AG09309 (cell line): Measurements from ENCODE around the gene HOATZ.

ENCODE experiments used
- DNase-seq: peaks from one replicate; pipeline ENCODE4 v3.0.0-alpha.2; 2010; ENCODE audit warnings: low read depth
- H3K4me3 ChIP-seq: 2 replicates; pipeline ENCODE4 v1.5.1; 2011; ENCODE audit warnings: mild to moderate bottlenecking, low read depth, low read length, moderate library complexity; ENCODE audit not compliant: control insufficient read depth
- TF ChIP-seq, protein P1 (sequence below): IDR thresholded peaks from 2 replicates; pipeline ENCODE4 v1.5.1; 2011; ENCODE audit warnings: mild to moderate bottlenecking, low read depth, low read length, inconsistent platforms; ENCODE audit not compliant: insufficient read depth, control insufficient read depth; ENCODE audit errors: missing control alignments

HOATZ gene

DNA sequence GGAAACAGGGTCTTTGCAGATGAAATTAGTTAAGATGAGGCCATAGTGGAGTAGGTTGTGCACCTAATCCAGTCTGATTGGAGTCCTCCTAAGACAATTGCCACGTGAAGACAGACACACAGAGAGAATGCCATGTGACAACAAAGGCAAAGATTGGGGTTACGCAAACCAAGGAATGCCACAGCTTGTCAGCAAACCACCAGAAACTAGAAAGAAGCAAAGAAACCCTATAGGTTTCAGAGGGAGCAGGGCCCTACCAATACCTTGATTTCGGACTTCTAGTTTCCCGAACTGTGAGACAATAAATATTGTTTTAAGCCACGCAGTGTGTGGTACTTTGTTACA is 17.8 kb downstream of the HOATZ start:
- DNase-seq, result no peak
- H3K4me3 ChIP-seq, result no peak overlapping the region
- TF ChIP-seq, protein P1, sequence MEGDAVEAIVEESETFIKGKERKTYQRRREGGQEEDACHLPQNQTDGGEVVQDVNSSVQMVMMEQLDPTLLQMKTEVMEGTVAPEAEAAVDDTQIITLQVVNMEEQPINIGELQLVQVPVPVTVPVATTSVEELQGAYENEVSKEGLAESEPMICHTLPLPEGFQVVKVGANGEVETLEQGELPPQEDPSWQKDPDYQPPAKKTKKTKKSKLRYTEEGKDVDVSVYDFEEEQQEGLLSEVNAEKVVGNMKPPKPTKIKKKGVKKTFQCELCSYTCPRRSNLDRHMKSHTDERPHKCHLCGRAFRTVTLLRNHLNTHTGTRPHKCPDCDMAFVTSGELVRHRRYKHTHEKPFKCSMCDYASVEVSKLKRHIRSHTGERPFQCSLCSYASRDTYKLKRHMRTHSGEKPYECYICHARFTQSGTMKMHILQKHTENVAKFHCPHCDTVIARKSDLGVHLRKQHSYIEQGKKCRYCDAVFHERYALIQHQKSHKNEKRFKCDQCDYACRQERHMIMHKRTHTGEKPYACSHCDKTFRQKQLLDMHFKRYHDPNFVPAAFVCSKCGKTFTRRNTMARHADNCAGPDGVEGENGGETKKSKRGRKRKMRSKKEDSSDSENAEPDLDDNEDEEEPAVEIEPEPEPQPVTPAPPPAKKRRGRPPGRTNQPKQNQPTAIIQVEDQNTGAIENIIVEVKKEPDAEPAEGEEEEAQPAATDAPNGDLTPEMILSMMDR, result no peak

DNA sequence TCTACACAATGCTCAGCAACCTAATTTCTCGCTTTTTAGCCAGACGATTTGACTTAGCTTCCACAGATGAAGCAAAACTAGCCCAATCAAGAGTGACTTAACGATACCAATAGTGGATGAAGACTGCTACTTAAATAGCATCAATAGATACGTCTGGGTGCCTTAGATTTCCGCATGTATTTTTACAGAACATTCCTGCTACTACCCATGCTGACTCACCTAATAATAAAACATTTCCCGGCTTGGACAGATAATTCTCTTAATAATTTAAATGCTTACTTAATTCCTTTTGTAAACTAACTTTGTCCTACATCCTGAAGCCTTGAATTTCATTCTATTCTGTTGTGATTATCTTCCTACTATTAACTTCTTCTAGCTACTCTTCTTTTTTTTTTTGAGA is 20.7 kb downstream of the HOATZ start:
- TF ChIP-seq, protein P1, result no peak
- DNase-seq, result no peak
- H3K4me3 ChIP-seq, result no peak overlapping the region

DNA sequence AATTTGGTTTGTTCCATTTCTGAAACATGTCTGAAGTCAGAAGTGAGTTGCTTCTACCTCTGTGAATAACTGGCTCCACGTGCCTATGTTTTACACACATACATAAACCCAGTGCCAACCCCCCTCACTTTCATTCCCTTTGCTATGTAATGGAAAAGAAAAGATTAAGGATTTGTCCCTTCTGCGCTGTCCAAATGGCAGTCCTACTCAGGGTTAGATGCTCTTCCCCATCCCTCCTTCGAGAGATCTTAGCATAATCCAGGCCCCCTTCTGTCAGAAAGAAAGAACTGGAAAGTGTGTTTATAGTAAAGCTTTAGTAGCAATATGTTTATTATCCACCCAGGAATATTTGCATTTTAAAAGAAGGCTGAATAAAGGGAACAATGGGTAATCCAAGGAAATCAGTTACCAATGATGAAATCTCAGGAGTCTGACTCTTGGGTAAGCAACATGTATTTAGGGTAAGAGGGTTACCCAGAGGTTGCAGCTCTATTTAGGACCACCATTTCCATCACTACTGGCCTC is 22.8 kb downstream of the HOATZ start:
- no peak overlapping the region for H3K4me3 ChIP-seq
- no peak for DNase-seq
- TF ChIP-seq, protein P1, result no peak

DNA sequence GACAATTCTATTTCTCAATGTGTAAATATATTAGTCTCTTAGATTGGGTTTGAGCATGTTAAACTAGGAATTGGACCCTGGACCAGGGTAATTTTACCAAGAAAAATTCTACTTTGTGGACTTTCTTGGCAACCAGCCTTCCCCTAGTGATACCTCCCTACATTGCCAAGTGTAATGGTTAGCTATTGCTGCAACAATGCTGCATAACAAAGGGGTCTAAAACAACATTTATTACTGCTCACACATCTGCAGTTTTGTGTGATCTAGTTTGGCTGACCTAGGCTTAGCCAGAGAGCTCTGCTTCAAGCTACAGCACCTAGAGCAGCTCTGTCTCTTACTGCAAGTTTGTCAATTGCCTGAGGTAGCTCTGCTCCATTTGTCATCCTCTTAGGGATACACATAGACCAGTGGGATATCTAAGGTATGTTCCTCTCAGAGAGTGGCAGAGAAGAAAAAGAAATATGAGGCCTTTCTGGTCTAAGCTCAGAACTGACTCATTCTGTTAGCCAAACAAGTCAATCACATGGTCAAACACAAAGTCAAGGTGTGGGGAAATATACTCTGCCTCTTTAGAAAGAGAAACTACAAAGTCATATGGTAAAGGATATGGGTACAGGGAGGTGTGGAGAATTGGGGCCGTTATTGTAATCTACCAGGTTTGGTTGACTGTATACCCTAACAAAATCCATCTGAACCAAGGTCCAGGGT is 24.0 kb downstream of the HOATZ start:
- TF ChIP-seq, protein P1, result no peak
- DNase-seq, result no peak
- H3K4me3 ChIP-seq, result no peak overlapping the region

DNA sequence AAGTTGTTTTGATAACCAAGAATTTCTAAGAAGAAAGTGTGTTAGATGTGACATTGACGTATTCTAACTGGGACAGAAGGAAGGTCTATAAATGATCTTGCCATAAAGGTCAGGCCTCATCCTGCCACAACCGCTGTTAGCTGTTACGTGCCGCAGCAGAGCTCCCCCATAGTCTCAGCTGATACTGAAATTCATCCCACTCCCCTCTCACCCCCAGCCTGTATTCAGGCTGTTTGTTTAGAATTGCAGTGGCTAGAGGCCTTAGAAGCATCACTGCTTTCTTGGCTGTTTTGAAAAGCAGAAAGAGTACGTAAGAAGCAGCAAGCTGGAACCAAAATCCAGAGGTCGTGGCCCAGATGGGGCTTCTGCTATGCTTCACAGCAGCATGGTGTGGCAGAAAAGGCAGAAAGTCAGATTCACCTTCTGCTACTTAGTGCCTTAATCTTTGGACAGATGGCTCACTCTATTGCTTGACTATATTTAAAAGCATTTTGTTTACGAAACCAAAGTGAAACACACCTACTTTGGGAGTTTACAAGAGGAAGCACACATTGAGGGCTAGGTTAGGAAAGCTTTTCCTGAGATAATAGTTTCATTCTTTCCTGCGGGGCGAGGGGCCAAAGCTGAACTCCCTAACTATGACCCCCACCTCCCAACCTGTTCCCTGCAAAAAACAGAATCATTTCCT is 25.0 kb downstream of the HOATZ start:
- H3K4me3 ChIP-seq, result peak overlapping the region; percentile 81
- TF ChIP-seq, protein P1, result no peak
- no peak for DNase-seq

DNA sequence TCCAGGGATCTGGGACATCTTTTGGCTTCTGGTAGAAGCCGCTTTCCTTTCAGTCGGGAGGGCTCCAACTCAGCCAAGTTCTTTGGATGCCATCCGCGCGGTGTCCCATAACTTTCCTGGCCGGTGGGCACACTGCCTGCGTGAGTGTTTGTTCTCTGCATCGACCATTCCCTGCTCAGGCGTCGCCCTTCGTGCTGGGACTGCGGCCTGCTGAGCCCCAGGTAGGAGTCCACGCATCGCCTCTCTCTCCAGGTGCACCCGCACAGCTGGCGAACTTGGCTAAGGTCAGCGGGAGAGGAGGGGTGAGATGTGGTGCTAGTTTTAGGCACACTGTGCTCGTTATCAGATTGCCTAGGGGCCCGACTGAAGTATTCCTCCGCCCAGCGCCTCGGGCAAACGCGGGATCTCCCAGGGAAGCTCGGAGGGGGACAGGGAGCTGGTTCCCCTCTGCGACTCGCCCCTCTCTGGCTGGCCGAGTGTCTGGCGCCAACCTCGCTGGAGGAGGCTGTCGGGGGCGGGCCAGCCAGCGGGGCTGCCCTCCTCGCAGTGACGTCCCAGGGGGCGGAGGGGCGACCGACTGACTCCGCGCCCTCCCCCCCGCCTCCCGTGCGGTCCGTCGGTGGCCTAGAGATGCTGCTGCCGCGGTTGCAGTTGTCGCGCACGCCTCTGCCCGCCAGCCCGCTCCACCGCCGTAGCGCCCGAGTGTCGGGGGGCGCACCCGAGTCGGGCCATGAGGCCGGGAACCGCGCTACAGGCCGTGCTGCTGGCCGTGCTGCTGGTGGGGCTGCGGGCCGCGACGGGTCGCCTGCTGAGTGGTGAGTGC is 25.7 kb downstream of the HOATZ start, which contains the start of gene LAYN:
LAYN (plus strand) TSS at position 607 of the 823 bp plus-strand sequence; CDS start at position 731, 124 bp downstream.
- TF ChIP-seq, protein P1, result no peak
- DNase-seq, result no peak
- peak within 1 kb of the TSS; percentile 81 for H3K4me3 ChIP-seq
